GM21576 (cell line): Measurements from ENCODE around the gene MAP3K14.

Source experiments
- ATAC-seq: cut with Tn5 transposase; IDR thresholded peaks from one replicate; pipeline ENCODE4 v1.9.1; 2021; ENCODE audit warnings: mild to moderate bottlenecking, moderate library complexity; ENCODE audit not compliant: unreplicated experiment

MAP3K14 gene

GRCh38 chr17:45284176-45285140 is 32.4 kb downstream of the MAP3K14 start:
- ATAC-seq, result no peak

- no peak for ATAC-seq
Measured at GRCh38 chr17:45283711-45284110, 33.1 kb downstream of the MAP3K14 start.

- no peak for ATAC-seq
Measured at GRCh38 chr17:45282683-45283644, 33.9 kb downstream of the MAP3K14 start.

DNA sequence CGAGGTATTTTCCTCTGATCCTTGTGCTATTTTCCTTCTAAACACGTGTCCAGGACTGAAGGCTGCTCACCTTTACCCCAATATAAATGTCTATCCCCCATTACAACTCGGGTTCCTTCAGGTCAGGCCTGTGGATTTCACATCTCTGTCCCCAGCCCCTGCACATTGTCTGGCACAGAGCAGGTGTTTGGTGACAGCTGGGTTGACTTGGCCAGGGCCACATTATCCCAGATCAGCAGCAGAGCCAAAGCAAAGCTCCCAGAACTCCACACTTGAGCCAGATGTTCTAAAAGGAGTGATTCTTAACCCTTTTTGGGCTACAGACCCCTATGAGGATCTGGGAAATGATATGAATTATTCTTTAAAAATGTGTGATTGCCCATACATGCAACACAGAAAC is 36.9 kb downstream of the MAP3K14 start:
- ATAC-seq, result no peak

- ATAC-seq, result no peak
Measured at GRCh38 chr17:45277992-45278391, 38.8 kb downstream of the MAP3K14 start.

DNA sequence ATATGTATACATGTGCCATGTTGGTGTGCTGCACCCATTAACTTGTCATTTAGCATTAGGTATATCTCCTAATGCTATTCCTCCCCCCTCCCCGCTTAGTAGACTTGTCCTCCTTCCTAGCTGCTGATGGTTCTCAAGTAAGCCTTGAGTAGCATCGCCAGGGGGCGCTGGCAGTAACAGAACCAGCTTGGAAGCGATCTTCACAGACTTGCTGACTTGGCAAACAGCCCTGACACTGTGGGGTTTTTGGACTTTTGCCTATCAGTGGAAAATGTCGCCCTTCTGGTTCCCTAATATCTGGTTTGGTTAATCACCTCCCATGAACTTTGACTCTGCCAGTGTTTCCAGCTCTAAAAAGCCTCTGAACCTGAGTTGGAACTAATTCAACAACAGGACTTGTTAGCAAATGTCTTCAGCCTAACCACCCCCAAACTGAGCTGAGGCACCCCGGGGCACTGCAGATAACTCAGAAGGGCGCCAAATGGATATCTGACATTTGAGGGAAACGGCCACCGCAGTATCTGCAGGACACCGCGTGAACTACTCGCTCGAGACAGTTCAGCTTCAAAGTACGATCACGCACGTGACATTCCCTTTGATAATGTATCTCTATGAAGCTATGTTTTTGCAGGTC is 39.5 kb downstream of the MAP3K14 start:
- ATAC-seq, result no peak

GRCh38 chr17:45276031-45276430 is 40.8 kb downstream of the MAP3K14 start:
- no peak for ATAC-seq

- no peak for ATAC-seq
Measured at GRCh38 chr17:45274033-45274432, 42.8 kb downstream of the MAP3K14 start.

GRCh38 chr17:45273551-45273957 is 43.3 kb downstream of the MAP3K14 start:
- ATAC-seq, result no peak

DNA sequence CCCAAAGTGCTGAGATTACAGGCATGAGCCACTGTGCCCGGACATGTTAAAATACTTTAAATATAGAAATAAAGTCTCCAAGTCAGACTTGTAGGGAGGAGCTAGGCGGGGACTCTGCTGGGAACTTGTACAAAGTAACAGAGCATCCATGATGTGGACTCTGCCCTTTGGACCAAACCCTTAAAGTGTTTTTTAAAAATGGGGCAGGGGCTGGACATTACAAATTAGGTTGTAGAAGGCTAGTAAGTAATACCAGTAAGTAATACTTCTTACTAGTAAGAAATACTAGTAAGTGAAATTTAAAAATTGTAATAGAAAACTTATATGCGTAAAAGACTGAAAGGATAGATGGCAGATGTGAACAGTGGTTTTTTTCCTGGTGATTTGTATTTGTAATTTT is 45.2 kb downstream of the MAP3K14 start:
- no peak for ATAC-seq

GRCh38 chr17:45270828-45271418 is 45.9 kb downstream of the MAP3K14 start:
- ATAC-seq, result no peak

- no peak for ATAC-seq
Measured at GRCh38 chr17:45269912-45270311, 46.9 kb downstream of the MAP3K14 start.

- no peak for ATAC-seq
Measured at GRCh38 chr17:45267436-45268055, 49.3 kb downstream of the MAP3K14 start.

- ATAC-seq, result no peak
Measured at GRCh38 chr17:45266372-45266926, 50.4 kb downstream of the MAP3K14 start.

DNA sequence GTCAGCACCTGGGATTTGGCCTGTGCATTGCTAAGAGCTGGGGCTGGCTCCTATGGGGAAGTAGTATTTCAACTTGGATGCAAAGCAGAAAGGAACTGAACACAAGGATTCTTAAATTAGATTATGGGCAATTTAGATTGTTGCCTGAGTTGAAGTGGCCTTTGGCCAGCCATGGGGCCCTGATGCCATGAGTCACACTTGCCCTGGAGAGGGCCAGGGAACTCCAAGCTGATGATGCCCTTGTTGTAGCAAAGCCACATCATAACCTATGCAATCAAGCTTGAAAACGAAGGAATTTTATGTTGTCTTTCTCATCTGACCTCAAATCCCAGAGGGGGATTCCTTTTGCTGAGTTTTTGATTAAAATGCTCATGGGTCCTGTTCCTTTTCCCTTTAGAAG is 51.0 kb downstream of the MAP3K14 start:
- no peak for ATAC-seq

DNA sequence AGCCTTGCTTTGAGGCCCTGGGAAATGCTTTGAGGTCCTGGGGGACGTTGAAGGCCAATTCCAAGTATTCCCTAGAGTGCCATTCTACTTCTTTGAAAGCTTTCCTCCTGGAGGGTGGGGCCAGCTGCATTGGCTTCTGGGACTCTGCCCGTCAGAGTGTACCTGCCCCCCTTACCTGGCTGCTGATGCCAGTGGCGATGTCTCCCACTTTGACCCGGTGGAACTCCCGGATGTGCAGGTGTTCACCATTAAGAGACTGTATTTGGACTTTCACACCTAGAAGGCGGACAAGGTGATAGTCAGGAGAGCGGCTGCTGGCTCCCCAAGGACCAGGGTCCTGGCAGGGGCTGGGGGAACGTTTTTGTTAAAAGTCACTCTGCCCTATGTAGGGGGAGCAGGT is 51.8 kb downstream of the MAP3K14 start:
- no peak for ATAC-seq

DNA sequence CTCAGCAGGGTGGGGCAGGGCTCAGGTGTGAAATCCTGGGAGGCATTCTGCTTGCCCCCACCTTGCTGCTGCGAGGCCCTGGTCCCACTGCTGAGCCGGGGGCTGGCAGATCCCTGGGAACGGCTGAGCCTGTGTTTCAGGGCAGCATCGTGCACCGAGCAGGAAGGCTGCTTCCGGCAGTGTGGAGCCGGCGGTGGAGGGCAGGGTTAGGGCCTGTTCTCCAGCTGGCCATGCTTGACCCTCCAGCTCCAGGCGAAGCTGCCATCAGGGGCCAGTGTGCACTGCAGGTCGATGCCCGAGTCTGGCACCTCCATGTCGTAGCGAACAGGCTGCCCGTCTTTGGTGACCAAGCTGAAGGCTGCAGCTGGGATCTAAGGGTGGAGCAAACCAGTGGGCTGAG is 52.4 kb downstream of the MAP3K14 start:
- ATAC-seq, result no peak

DNA sequence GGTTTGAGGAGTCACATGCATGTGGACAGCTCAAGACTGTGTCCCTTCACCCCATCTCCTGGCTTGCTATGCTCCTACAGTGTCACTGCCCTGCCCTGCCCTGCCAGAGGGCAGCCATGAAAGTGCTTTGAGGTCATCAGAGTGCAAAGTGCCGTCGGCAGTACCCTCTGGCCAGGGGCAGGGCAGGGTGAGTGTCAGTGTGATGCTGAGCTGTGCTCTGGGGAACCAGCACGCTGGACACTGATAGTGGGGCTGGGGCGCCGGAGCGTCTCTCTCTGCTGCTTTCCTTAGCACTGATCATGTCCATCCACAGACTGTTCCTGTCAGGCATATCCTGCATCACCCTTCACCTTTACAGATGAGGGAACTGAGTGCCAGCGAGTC is 53.4 kb downstream of the MAP3K14 start:
- ATAC-seq, result no peak

GRCh38 chr17:45262516-45263476 is 54.0 kb downstream of the MAP3K14 start:
- peak; percentile 13 for ATAC-seq
